HepG2 (cell line): Measurements from ENCODE around the gene ALDOA. TPM values are rescaled to one million over a fixed set of nuclear protein-coding genes. Genes with fewer than 3 reads are reported as not detected.

Experiments
- HOXA3 ChIP-seq: sonication (generic); formaldehyde crosslinking; IDR thresholded peaks from 2 replicates; pipeline ENCODE4 v1.5.0; 2020; ENCODE audit warnings: missing genetic modification reagents
- KLF15 ChIP-seq: sonication (generic); formaldehyde crosslinking; IDR thresholded peaks from 2 replicates; pipeline ENCODE4 v1.8.1; 2023; ENCODE audit warnings: borderline replicate concordance, mild to moderate bottlenecking, inconsistent platforms, missing genetic modification reagents, mixed read lengths
- SAFB2 ChIP-seq: sonication (generic); formaldehyde crosslinking; IDR thresholded peaks from 2 replicates; pipeline ENCODE4 v1.5.1; 2020; ENCODE audit warnings: missing genetic modification reagents, low read depth, mild to moderate bottlenecking, borderline replicate concordance
- SP1 ChIP-seq, 2 experiments: fragments of 450-650 bp in 1 of 2; sonication (generic) in 1 of 2; formaldehyde crosslinking in 1 of 2; IDR thresholded peaks; 2 replicates each; pipeline versions ENCODE4 v1.4.0 to v1.6.1; 2016 to 2020; ENCODE audit warnings: missing genetic modification reagents in 1 of 2
- SRSF9 ChIP-seq: fragments of 200-400 bp; formaldehyde crosslinking; IDR thresholded peaks from 2 replicates; pipeline ENCODE4 v1.6.1; 2018; ENCODE audit warnings: borderline replicate concordance, mild to moderate bottlenecking, low read depth, low read length; ENCODE audit not compliant: insufficient read depth, poor library complexity, severe bottlenecking
- STAG1 ChIP-seq: sonication (generic); formaldehyde crosslinking; IDR thresholded peaks from 2 replicates; pipeline ENCODE4 v1.4.0; 2020; ENCODE audit warnings: missing genetic modification reagents
- TCF7 ChIP-seq: sonication (generic); IDR thresholded peaks from 2 replicates; pipeline ENCODE4 v1.6.1; 2016; ENCODE audit warnings: antibody characterized with exemption, low read depth
- ZNF180 ChIP-seq: sonication (generic); formaldehyde crosslinking; IDR thresholded peaks from 2 replicates; pipeline ENCODE4 v1.4.0; 2020; ENCODE audit warnings: low read depth, missing genetic modification reagents, borderline replicate concordance
- ZNF30 ChIP-seq: sonication (generic); formaldehyde crosslinking; IDR thresholded peaks from 2 replicates; pipeline ENCODE4 v1.5.0; 2020; ENCODE audit warnings: mild to moderate bottlenecking, missing genetic modification reagents
- ZNF550 ChIP-seq: sonication (generic); formaldehyde crosslinking; IDR thresholded peaks from 2 replicates; pipeline ENCODE4 v1.4.0; 2020; ENCODE audit warnings: mild to moderate bottlenecking, missing genetic modification reagents, borderline replicate concordance
- ZNF558 ChIP-seq: sonication (generic); formaldehyde crosslinking; IDR thresholded peaks from 2 replicates; pipeline ENCODE4 v1.9.0; 2022; ENCODE audit warnings: mild to moderate bottlenecking, missing genetic modification reagents, borderline replicate concordance
- ZNF776 ChIP-seq: sonication (generic); formaldehyde crosslinking; IDR thresholded peaks from 2 replicates; pipeline ENCODE4 v1.4.0; 2020; ENCODE audit warnings: mild to moderate bottlenecking, missing genetic modification reagents
- polyA plus RNA-seq, 8 experiments: library from polyadenylated mRNA; depleted of rRNA in 3 of 8; stranded (reverse) in 7 of 8; unstranded in 1 of 8; fragments of >200 nt; fragmentation: Illumina TruSeq in 4 of 8; extraction: Trizol in 4 of 8; gene quantifications; 2 replicates each; pipeline versions ENCODE4 v1.2.1 to v1.2.3, GENCODE V29; 2011 to 2016; ENCODE audit warnings: low read depth in 4 of 8, missing spikeins in 1 of 8, mixed read lengths in 1 of 8; ENCODE audit not compliant: insufficient read depth in 1 of 8
- total RNA-seq, 5 experiments: library from RNA; depleted of rRNA; stranded (reverse); fragments of >200 nt; fragmentation: Illumina TruSeq; extraction: Trizol; gene quantifications; 2 replicates each; pipeline ENCODE4 v1.2.3, GENCODE V29; 2016; ENCODE audit warnings: low read depth in 1 of 5
- TF ChIP-seq, protein P1 (sequence below): sonication (generic); formaldehyde crosslinking; IDR thresholded peaks from 2 replicates; pipeline ENCODE4 v1.8.0; 2022; ENCODE audit warnings: mild to moderate bottlenecking, missing genetic modification reagents, moderate library complexity
- TF ChIP-seq, protein P2 (sequence below): IDR thresholded peaks from 2 replicates; pipeline ENCODE4 v1.6.1; 2016
- TF ChIP-seq, protein P3 (sequence below): IDR thresholded peaks from 2 replicates; pipeline ENCODE4 v1.6.1; 2016; ENCODE audit warnings: low read depth
- TF ChIP-seq, protein P4 (sequence below), 2 experiments: sonication (generic) in 1 of 2; formaldehyde crosslinking in 1 of 2; IDR thresholded peaks; 2 replicates each; pipeline versions ENCODE4 v1.5.1 to v1.6.1; 2011 to 2020; ENCODE audit warnings: borderline replicate concordance in 1 of 2, low read depth in 1 of 2, low read length in 1 of 2, mild to moderate bottlenecking in 1 of 2, missing genetic modification reagents in 1 of 2, moderate library complexity in 1 of 2
- TF ChIP-seq, protein P5 (sequence below): IDR thresholded peaks from 2 replicates; pipeline ENCODE4 v1.6.1; 2016; ENCODE audit warnings: missing biosample characterization, missing genetic modification reagents, low read depth
- TF ChIP-seq, protein P6 (sequence below): sonication (generic); formaldehyde crosslinking; IDR thresholded peaks from 2 replicates; pipeline ENCODE4 v1.4.0; 2020; ENCODE audit warnings: mild to moderate bottlenecking, missing genetic modification reagents, borderline replicate concordance

ALDOA gene
- total and polyA plus RNA-seq, 2 of the 13 experiments (the other 11 are each of a cell fraction or from before 2014, with no cell fraction given) = 925 to 1,884 TPM

DNA sequence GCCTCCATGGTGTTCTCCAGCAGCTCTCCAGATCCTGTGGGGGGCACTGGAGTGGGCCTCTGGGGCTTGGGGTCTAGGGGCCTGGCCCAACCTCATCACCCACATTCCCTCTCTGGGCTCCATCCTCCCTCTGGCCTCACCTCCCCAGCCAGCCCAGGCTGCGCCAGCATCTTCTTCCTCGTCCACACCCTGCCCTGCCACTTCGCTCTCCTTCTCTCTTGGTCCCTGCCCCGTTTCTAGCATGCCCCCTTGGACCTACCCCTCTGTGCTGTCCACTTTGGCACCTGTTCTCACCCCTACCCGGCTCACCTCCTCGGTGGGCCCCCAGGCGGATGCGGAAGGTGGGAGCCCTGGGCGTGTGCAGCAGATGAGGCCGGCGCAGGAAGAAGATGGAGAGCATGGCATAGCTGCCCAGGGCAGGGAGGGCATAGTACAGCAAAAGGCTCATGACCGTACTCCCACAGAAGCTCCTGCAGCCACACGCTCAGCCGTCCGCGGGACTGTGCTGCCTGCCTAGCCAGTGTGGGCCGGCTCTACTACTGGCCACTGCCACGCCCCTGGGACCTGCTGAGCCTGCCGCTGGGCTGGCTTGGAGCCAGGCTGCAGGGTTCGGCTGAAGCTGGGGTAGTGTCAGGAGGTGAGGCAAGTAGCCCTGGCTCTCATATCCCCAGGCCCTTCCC, 47.6 kb downstream of the ALDOA start, which contains the start of gene GDPD3 (continued):
- TF ChIP-seq, protein P1, sequence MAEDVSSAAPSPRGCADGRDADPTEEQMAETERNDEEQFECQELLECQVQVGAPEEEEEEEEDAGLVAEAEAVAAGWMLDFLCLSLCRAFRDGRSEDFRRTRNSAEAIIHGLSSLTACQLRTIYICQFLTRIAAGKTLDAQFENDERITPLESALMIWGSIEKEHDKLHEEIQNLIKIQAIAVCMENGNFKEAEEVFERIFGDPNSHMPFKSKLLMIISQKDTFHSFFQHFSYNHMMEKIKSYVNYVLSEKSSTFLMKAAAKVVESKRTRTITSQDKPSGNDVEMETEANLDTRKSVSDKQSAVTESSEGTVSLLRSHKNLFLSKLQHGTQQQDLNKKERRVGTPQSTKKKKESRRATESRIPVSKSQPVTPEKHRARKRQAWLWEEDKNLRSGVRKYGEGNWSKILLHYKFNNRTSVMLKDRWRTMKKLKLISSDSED (CRISPR knock-in tag) = no peak
- TF ChIP-seq KLF15 (CRISPR knock-in tag) (no peak), HOXA3 (CRISPR knock-in tag) (no peak), ZNF776 (CRISPR knock-in tag) (0 out of 2 replicates have a peak, but pooled peaks have one; percentile 4), STAG1 (CRISPR knock-in tag) (0 out of 2 replicates have a peak, but pooled peaks have one; percentile 2), ZNF180 (no peak), TCF7 (no peak), SAFB2 (CRISPR knock-in tag) (no peak), ZNF558 (CRISPR knock-in tag) (no peak), SRSF9 (no peak), SP1 (IDR thresholded peaks at IDR 0.05) (no peak), SP1 (CRISPR knock-in tag; IDR thresholded peaks at IDR 0.05) (no peak), ZNF550 (CRISPR knock-in tag) (no peak), ZNF30 (CRISPR knock-in tag) (no peak)
- TF ChIP-seq, protein P2, sequence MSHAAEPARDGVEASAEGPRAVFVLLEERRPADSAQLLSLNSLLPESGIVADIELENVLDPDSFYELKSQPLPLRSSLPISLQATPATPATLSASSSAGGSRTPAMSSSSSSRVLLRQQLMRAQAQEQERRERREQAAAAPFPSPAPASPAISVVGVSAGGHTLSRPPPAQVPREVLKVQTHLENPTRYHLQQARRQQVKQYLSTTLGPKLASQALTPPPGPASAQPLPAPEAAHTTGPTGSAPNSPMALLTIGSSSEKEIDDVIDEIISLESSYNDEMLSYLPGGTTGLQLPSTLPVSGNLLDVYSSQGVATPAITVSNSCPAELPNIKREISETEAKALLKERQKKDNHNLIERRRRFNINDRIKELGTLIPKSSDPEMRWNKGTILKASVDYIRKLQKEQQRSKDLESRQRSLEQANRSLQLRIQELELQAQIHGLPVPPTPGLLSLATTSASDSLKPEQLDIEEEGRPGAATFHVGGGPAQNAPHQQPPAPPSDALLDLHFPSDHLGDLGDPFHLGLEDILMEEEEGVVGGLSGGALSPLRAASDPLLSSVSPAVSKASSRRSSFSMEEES (CRISPR knock-in tag) = no peak
- TF ChIP-seq, protein P3, sequence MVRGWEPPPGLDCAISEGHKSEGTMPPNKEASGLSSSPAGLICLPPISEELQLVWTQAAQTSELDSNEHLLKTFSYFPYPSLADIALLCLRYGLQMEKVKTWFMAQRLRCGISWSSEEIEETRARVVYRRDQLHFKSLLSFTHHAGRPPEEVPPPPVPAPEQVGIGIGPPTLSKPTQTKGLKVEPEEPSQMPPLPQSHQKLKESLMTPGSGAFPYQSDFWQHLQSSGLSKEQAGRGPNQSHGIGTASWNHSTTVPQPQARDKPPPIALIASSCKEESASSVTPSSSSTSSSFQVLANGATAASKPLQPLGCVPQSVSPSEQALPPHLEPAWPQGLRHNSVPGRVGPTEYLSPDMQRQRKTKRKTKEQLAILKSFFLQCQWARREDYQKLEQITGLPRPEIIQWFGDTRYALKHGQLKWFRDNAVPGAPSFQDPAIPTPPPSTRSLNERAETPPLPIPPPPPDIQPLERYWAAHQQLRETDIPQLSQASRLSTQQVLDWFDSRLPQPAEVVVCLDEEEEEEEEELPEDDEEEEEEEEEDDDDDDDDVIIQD (CRISPR knock-in tag) = no peak
- TF ChIP-seq, protein P4, sequence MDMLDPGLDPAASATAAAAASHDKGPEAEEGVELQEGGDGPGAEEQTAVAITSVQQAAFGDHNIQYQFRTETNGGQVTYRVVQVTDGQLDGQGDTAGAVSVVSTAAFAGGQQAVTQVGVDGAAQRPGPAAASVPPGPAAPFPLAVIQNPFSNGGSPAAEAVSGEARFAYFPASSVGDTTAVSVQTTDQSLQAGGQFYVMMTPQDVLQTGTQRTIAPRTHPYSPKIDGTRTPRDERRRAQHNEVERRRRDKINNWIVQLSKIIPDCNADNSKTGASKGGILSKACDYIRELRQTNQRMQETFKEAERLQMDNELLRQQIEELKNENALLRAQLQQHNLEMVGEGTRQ (IDR thresholded peaks at IDR 0.05; ENCODE audit: low read depth, low read length) = no peak
- TF ChIP-seq, protein P4 (CRISPR knock-in tag; IDR thresholded peaks at IDR 0.05; ENCODE audit: borderline replicate concordance) = no peak
- TF ChIP-seq, protein P5, sequence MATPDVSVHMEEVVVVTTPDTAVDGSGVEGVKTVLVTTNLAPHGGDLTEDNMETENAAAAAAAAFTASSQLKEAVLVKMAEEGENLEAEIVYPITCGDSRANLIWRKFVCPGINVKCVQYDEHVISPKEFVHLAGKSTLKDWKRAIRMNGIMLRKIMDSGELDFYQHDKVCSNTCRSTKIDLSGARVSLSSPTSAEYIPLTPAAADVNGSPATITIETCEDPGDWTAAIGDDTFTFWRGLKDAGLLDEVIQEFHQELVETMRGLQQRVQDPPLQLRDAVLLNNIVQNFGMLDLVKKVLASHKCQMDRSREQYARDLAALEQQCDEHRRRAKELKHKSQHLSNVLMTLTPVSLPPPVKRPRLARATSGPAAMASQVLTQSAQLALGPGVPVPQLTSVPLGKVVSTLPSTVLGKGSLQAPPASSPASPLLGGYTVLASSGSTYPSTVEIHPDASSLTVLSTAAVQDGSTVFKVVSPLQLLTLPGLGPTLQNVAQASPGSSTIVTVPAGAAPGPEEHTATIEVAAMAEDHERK = no peak
- TF ChIP-seq, protein P6, sequence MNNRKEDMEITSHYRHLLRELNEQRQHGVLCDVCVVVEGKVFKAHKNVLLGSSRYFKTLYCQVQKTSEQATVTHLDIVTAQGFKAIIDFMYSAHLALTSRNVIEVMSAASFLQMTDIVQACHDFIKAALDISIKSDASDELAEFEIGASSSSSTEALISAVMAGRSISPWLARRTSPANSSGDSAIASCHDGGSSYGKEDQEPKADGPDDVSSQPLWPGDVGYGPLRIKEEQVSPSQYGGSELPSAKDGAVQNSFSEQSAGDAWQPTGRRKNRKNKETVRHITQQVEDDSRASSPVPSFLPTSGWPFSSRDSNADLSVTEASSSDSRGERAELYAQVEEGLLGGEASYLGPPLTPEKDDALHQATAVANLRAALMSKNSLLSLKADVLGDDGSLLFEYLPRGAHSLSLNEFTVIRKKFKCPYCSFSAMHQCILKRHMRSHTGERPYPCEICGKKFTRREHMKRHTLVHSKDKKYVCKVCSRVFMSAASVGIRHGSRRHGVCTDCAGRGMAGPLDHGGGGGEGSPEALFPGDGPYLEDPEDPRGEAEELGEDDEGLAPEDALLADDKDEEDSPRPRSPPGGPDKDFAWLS = no peak
